Astrocyte of the cerebellum (primary cell): ENCODE data around the gene SYCN.

ENCODE experiments used
- DNase-seq: peaks from one replicate; pipeline ENCODE4 v3.0.0-alpha.2; 2011; ENCODE audit warnings: low read depth
- H3K4me3 ChIP-seq: 2 replicates; pipeline ENCODE4 v1.5.1; 2011; ENCODE audit warnings: mild to moderate bottlenecking, low read depth, low read length, moderate library complexity
- CTCF ChIP-seq: IDR thresholded peaks from 2 replicates; pipeline ENCODE4 v1.5.1; 2012; ENCODE audit warnings: low read length, low read depth, moderate library complexity, mild to moderate bottlenecking; ENCODE audit errors: missing control alignments
- in situ Hi-C: cut with HindIII; loops from 2 replicates; pipeline ENCODE4 v1.10.0; 2017; ENCODE audit warnings: low sequenced_read_pairs

SYCN gene

GRCh38 chr19:39162441-39163043 lies 41.5 kb downstream of the SYCN start:
- in situ Hi-C loops: no loop called here
- H3K4me3 ChIP-seq: no peak overlapping the region
- no peak for TF ChIP-seq CTCF
- DNase-seq: no peak

- no peak overlapping the region for H3K4me3 ChIP-seq
- in situ Hi-C loops: no loop called here
- TF ChIP-seq CTCF: no peak
- no peak for DNase-seq
These were observed 43.0 kb downstream of the SYCN start for GRCh38 chr19:39160889-39161672.

GRCh38 chr19:39160523-39160861 lies 43.6 kb downstream of the SYCN start:
- no peak for TF ChIP-seq CTCF
- in situ Hi-C loops: no loop called here

GRCh38 chr19:39158646-39159260 lies 45.3 kb downstream of the SYCN start:
- in situ Hi-C loops: no loop called here
- no peak overlapping the region for H3K4me3 ChIP-seq
- DNase-seq: no peak
- TF ChIP-seq CTCF: no peak

More at GRCh38 chr19:39160523-39160861, 43.6 kb downstream of the SYCN start:
- no peak overlapping the region for H3K4me3 ChIP-seq
- peak; percentile 28 for DNase-seq

GRCh38 chr19:39157997-39158389 lies 46.1 kb downstream of the SYCN start:
- no peak for TF ChIP-seq CTCF
- no peak overlapping the region for H3K4me3 ChIP-seq
- in situ Hi-C loops: no loop called here
- DNase-seq: no peak

- TF ChIP-seq CTCF: no peak
- in situ Hi-C loops: no loop called here
- H3K4me3 ChIP-seq: no peak overlapping the region
- DNase-seq: no peak
These were observed 46.6 kb downstream of the SYCN start for GRCh38 chr19:39157275-39157996.
